B cell (primary cell): ENCODE results near the gene OGDH.

Source experiments
- CTCF ChIP-seq: fragments of 200-600 bp; IDR thresholded peaks from one replicate; pipeline ENCODE4 v1.8.0; 2022; ENCODE audit warnings: antibody characterized with exemption, mild to moderate bottlenecking
- EZH2 ChIP-seq: IDR thresholded peaks from 2 replicates; pipeline ENCODE4 v1.6.1; 2012; ENCODE audit warnings: borderline replicate concordance, low read depth, mild to moderate bottlenecking, moderate library complexity, low read length; ENCODE audit not compliant: insufficient read depth, poor library complexity, severe bottlenecking

GRCh38 chr7:44736896-44737295 is 130.5 kb downstream of the OGDH start:
- no peak for TF ChIP-seq CTCF
- no peak for TF ChIP-seq EZH2
